Right cardiac atrium (tissue), 5 donors: ENCODE data around the gene NOX5. TPM values are rescaled to one million over a fixed set of nuclear protein-coding genes. Genes with fewer than 3 reads are reported as not detected.

Experiments used
- ATAC-seq, 2 donors: fragments of 200-7000 bp; cut with Tn5 transposase; one replicate each; pipeline versions ENCODE4 v1.8.0 to v1.9.1; 2020; ENCODE audit warnings: moderate library complexity in 2 of 2, mild to moderate bottlenecking in 1 of 2
- DNase-seq, 3 donors: peaks; one replicate each; pipeline ENCODE4 v3.0.0-alpha.2; 2020
- H3K27ac ChIP-seq: one replicate; pipeline ENCODE4 v1.5.1; 2013; ENCODE audit warnings: mild to moderate bottlenecking, low read length, control low read depth, moderate library complexity
- H3K27me3 ChIP-seq: one replicate; pipeline ENCODE4 v1.6.1; 2013; ENCODE audit not compliant: control insufficient read depth, insufficient read depth
- H3K4me1 ChIP-seq: one replicate; pipeline ENCODE4 v1.6.1; 2013; ENCODE audit warnings: low read length; ENCODE audit not compliant: control insufficient read depth, insufficient read depth
- H3K4me3 ChIP-seq: one replicate; pipeline ENCODE4 v1.5.1; 2013; ENCODE audit warnings: low read length, control low read depth
- H3K9me3 ChIP-seq: one replicate; pipeline ENCODE4 v1.6.1; 2013; ENCODE audit warnings: low read length; ENCODE audit not compliant: control insufficient read depth
- WGBS: extraction: QIAGEN DNeasy Blood & Tissue Kit; methylation state at CpG from one replicate; pipeline ENCODE4 v1.1.7; 2013; 5-methylcytosine and 5-hydroxymethylcytosine counted together
- intact Hi-C, 4 donors: fragments of 100-400 bp; cut with DNase I; formaldehyde crosslinking; loops; one replicate each; pipeline versions ENCODE4 v1.11.0 to v1.14.0; 2022 to 2023
- polyA plus RNA-seq: library from polyadenylated mRNA; stranded (reverse); fragments of 200-250 nt; gene quantifications from one replicate; pipeline ENCODE4 v1.2.3, GENCODE V29; 2013
- total RNA-seq, 4 donors: library from RNA; stranded (reverse); fragmentation: NEBNext Ultra II Directional; extraction: Animal tissue kit (Norgen Biotek cat#: 25700); gene quantifications; one replicate each; pipeline ENCODE4 v1.2.1, GENCODE V29; 2021
- donor health status: healthy with polysubstance abuse.
- donor health status: DM: no; HTN: yes; CAD: no.
- donor health status: DM: no; HTN: no; CAD: no.
- donor health status: DM: no; HTN: yes; CAD: no; lungs with severe emphysema.
- donor health status: DM: yes; HTN: yes; CAD: no.

Gene NOX5
- total and polyA plus RNA-seq, 5 donors, result 0.03 to 0.17 (median 0.07) TPM; not detected in 1

GRCh38 chr15:68981941-68982340 lies 32.6 kb upstream of the NOX5 start:
- DNase-seq (no peak), ATAC-seq (no peak)
- Histone ChIP-seq H3K27ac (no peak overlapping the region), H3K4me1 (no peaks in the 10 kb centered on the region), H3K4me3 (no peak overlapping the region), H3K9me3 (no peaks in the 10 kb centered on the region), H3K27me3 (no peaks in the 10 kb centered on the region)
- WGBS, result 89% methylated on average over 4 of the region's 4 CpGs
- intact Hi-C loops, result no loop called here

- DNase-seq, result no peak
- H3K4me3 ChIP-seq, result no peak overlapping the region
- H3K27me3 ChIP-seq, result no peaks in the 10 kb centered on the region
- no peak overlapping the region for H3K27ac ChIP-seq
- no peak for ATAC-seq
- intact Hi-C loops, result no loop called here
- no peaks in the 10 kb centered on the region for H3K9me3 ChIP-seq
- WGBS, result 89% methylated on average over 6 of the region's 6 CpGs
- no peaks in the 10 kb centered on the region for H3K4me1 ChIP-seq
These were observed 31.4 kb upstream of the NOX5 start for GRCh38 chr15:68982976-68983563.

- intact Hi-C loops, result no loop called here
- no peak for DNase-seq
- no peak overlapping the region for H3K4me3 ChIP-seq
- H3K27ac ChIP-seq, result no peak overlapping the region
- no peaks in the 10 kb centered on the region for H3K27me3 ChIP-seq
- ATAC-seq, result no peak
- no peaks in the 10 kb centered on the region for H3K9me3 ChIP-seq
- WGBS, result 49% methylated on average over 4 of the region's 4 CpGs
- no peaks in the 10 kb centered on the region for H3K4me1 ChIP-seq
These were observed 30.5 kb upstream of the NOX5 start for GRCh38 chr15:68983961-68984481.

DNA sequence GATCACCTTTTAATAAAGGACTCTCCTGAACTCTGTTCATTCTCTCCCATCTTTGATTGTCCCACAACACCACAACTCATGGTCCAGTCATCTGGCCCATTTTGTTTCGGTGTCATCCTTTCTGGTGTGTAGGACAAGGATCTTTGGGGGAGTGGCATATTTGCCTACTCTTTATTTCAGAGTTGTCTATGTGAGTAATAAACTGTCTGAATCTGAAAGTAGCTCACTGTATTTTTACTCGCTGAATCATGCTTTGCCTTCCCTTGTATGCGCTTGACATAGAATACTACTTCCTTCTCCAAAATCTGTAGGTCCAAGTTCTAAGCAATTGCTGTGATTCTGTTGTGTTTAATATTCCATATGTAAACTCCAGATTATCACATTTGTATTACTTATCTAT lies 29.9 kb upstream of the NOX5 start:
- ATAC-seq (no peak), DNase-seq (no peak)
- Histone ChIP-seq H3K4me1 (no peaks in the 10 kb centered on the region), H3K4me3 (no peak overlapping the region), H3K27ac (no peak overlapping the region), H3K9me3 (no peaks in the 10 kb centered on the region), H3K27me3 (no peaks in the 10 kb centered on the region)
- intact Hi-C loops, result no loop called here
- 94% methylated on average over 3 of the region's 3 CpGs for WGBS

GRCh38 chr15:68985361-68985891 lies 29.1 kb upstream of the NOX5 start:
- ATAC-seq, result no peak
- WGBS, result 82% methylated on average over 5 of the region's 5 CpGs

DNA sequence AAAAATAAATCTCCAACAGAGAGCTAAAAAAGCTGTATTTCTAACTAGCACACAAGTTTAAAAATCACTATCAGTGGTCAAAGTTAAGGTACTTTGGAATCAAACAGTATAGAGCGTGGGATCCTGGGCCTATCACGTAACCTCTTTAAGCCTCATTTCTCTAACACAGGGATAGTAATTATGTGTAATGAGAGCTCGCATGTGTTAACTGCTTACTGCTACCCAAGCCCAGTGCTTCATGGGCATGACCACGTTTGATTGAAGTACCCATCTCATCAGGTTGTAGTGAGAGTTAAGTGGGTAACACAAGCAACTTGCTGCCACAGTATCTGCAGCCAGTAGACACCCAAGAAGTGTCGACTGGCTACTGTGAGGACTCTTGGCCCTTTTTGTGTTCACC lies 28.2 kb upstream of the NOX5 start:
- ATAC-seq, result no peak
- no peaks in the 10 kb centered on the region for H3K9me3 ChIP-seq
- 78% methylated on average over 5 of the region's 5 CpGs for WGBS
- no peaks in the 10 kb centered on the region for H3K27me3 ChIP-seq
- no peak for DNase-seq
- intact Hi-C loops, result no loop called here
- no peak overlapping the region for H3K4me3 ChIP-seq
- H3K4me1 ChIP-seq, result no peaks in the 10 kb centered on the region
- H3K27ac ChIP-seq, result no peak overlapping the region

More at GRCh38 chr15:68985361-68985891, 29.1 kb upstream of the NOX5 start:
- Histone ChIP-seq H3K4me1 (no peaks in the 10 kb centered on the region), H3K27me3 (no peaks in the 10 kb centered on the region), H3K27ac (no peak overlapping the region), H3K4me3 (no peak overlapping the region), H3K9me3 (no peaks in the 10 kb centered on the region)
- DNase-seq, result no peak
- intact Hi-C loops, result no loop called here

- Histone ChIP-seq H3K4me3 (no peak overlapping the region), H3K9me3 (no peaks in the 10 kb centered on the region), H3K4me1 (peaks cover 2% of the 10 kb centered on the region), H3K27ac (no peak overlapping the region), H3K27me3 (no peaks in the 10 kb centered on the region)
- ATAC-seq, result no peak
- WGBS, result 94% methylated on average over 6 of the region's 6 CpGs
- no peak for DNase-seq
- intact Hi-C loops, result no loop called here
These were observed 27.4 kb upstream of the NOX5 start for GRCh38 chr15:68987120-68987519.

DNA sequence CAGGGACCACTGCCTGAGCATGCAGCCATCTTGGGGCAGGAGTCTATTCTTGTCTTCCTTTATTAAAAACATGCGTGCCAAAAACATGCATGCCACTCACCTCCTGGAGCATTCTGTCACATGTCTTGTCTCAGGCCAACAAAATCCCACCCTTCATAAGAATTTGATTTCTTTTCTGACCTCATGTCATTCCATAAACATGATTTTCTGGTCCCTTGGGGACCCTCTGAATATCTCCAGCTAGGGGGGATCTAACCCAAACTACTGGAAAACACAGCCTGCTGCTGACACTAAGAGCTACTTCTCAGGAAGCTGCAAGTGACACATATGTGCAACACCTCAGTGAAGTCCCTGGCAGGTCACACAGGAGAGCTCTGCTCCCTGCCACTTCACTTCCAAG lies 26.8 kb upstream of the NOX5 start:
- no peak overlapping the region for H3K4me3 ChIP-seq
- no peaks in the 10 kb centered on the region for H3K9me3 ChIP-seq
- ATAC-seq (no peak), DNase-seq (no peak)
- WGBS, result 87% methylated on average over 1 of the region's 1 CpG
- no peak overlapping the region for H3K27ac ChIP-seq
- no peaks in the 10 kb centered on the region for H3K27me3 ChIP-seq
- H3K4me1 ChIP-seq, result peaks cover 2% of the 10 kb centered on the region
- intact Hi-C loops, result no loop called here

GRCh38 chr15:68989541-68990230 lies 24.8 kb upstream of the NOX5 start:
- Histone ChIP-seq H3K4me1 (peaks cover 2% of the 10 kb centered on the region), H3K27ac (no peak overlapping the region), H3K27me3 (no peaks in the 10 kb centered on the region), H3K4me3 (no peak overlapping the region), H3K9me3 (no peaks in the 10 kb centered on the region)
- ATAC-seq, result no peak
- no peak for DNase-seq
- 72% methylated on average over 2 of the region's 2 CpGs for WGBS
- intact Hi-C loops, result no loop called here

- no peaks in the 10 kb centered on the region for H3K9me3 ChIP-seq
- WGBS, result 83% methylated on average over 7 of the region's 7 CpGs
- intact Hi-C loops, result no loop called here
- H3K4me1 ChIP-seq, result peaks cover 2% of the 10 kb centered on the region
- H3K27me3 ChIP-seq, result no peaks in the 10 kb centered on the region
- DNase-seq (no peak), ATAC-seq (no peak)
- H3K4me3 ChIP-seq, result no peak overlapping the region
- no peak overlapping the region for H3K27ac ChIP-seq
These were observed 24.1 kb upstream of the NOX5 start for GRCh38 chr15:68990231-68990991.

GRCh38 chr15:68990992-68991500 lies 23.4 kb upstream of the NOX5 start:
- no peaks in the 10 kb centered on the region for H3K9me3 ChIP-seq
- peaks cover 2% of the 10 kb centered on the region for H3K4me1 ChIP-seq
- WGBS, result 77% methylated on average over 5 of the region's 5 CpGs
- no peak overlapping the region for H3K4me3 ChIP-seq
- DNase-seq, result no peak
- intact Hi-C loops, result no loop called here
- ATAC-seq, result no peak
- no peak overlapping the region for H3K27ac ChIP-seq
- no peaks in the 10 kb centered on the region for H3K27me3 ChIP-seq
